ENCODE measurements around the gene MIS18BP1. TPM values are rescaled to one million over a fixed set of nuclear protein-coding genes. Genes with fewer than 3 reads are reported as not detected.

The MIS18BP1 gene
- 7.2 and 18.0 TPM in 2 replicates for total RNA-seq

DNA sequence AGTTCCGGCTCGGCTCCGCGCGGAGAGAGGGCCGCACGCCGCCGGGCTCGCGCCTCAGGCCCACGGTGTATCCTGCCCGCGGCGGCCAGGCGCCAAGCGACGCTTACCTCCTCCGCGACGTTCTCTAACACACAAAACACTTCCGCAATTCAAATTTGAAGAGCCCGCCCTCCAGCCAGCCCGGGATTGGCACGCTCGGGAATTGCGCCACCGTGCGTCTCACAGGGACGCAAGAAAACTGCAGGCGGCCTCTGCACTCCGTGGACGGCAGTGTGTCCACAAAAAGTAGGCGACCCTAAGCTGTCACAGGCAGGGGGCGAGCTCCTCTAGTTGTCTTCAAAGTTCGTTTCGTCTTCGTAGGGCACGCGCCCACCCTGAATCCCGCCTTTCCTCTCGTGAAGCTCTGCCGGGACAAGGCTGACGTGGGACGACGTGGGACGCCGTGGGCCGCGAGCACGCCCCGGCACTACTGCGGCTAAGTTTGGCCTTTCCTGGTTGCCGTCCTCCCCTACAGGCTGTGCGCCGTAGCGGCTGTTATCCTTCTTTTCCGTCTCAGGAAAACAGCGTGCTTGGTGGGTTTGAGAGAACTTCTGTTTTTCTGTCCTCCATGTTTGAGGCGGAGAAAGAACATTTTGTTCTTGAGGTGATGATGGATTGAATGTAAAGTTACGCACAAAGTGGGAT is at the start of gene MIS18BP1:
Gene MIS18BP1, minus strand, starts transcription at position 133 of the 684 bp plus-strand sequence. CDS start 5,916 bp downstream, outside the sequence.

Other genes starting within 250 kb of the MIS18BP1 start
- gene PRPF39, start 169.1 kb downstream of the MIS18BP1 start, total RNA-seq = 23.8 and 41.9 TPM in 2 replicates
- gene FKBP3, start 118.7 kb downstream of the MIS18BP1 start, total RNA-seq = 11.5 and 26.8 TPM in 2 replicates
- 3.8 and 5.0 TPM in 2 replicates for gene FANCM, start 117.3 kb downstream of the MIS18BP1 start, total RNA-seq

Data from bronchial smooth muscle cell (primary cell).